HG02588 (cell line): ENCODE measurements around the gene AZGP1.
"Not testable (repeated sequence)": the region's sequence is repeated elsewhere in the genome, so short reads cannot be mapped to it uniquely, and the experiment has no call there.

Source experiments
- ATAC-seq: cut with Tn5 transposase; IDR thresholded peaks from one replicate; pipeline ENCODE4 v1.9.1; 2021; ENCODE audit warnings: mild to moderate bottlenecking, moderate library complexity; ENCODE audit not compliant: unreplicated experiment

AZGP1 gene

GRCh38 chr7:99975782-99976521, at the start of gene AZGP1:
TSS of gene AZGP1 (minus strand) at chr7:99976031. CDS start at chr7:99976020, 11 bp downstream.
- ATAC-seq: no peak

GRCh38 chr7:100024020-100024619, 48.3 kb upstream of the AZGP1 start:
- no peak for ATAC-seq

- ATAC-seq: no peak
Measured at GRCh38 chr7:100023526-100023925, 47.7 kb upstream of the AZGP1 start.

GRCh38 chr7:100022621-100023020, 46.8 kb upstream of the AZGP1 start:
- ATAC-seq: no peak

- no peak for ATAC-seq
Measured at GRCh38 chr7:100021297-100021696, 45.5 kb upstream of the AZGP1 start.

- no peak for ATAC-seq
Measured at GRCh38 chr7:100019908-100020307, 44.1 kb upstream of the AZGP1 start.

GRCh38 chr7:100017875-100018274, 42.0 kb upstream of the AZGP1 start:
- no peak for ATAC-seq

GRCh38 chr7:100017300-100017699, 41.5 kb upstream of the AZGP1 start:
- no peak for ATAC-seq

- no peak for ATAC-seq
Measured at GRCh38 chr7:100016215-100016901, 40.5 kb upstream of the AZGP1 start.

GRCh38 chr7:100015232-100016214, 39.7 kb upstream of the AZGP1 start, which contains the start of gene ZKSCAN1:
TSS of gene ZKSCAN1 (plus strand) at chr7:100015596. CDS start at chr7:100023507, 7,911 bp downstream.
- peak; percentile 94 for ATAC-seq

- no peak for ATAC-seq
Measured at GRCh38 chr7:100013328-100013676, 37.5 kb upstream of the AZGP1 start.

- ATAC-seq: not testable (repeated sequence)
Measured at GRCh38 chr7:100012385-100013327, 36.8 kb upstream of the AZGP1 start.

GRCh38 chr7:100011516-100011915, 35.7 kb upstream of the AZGP1 start:
- no peak for ATAC-seq

- no peak for ATAC-seq
Measured at GRCh38 chr7:100010901-100011300, 35.1 kb upstream of the AZGP1 start.

- not testable (repeated sequence) for ATAC-seq
Measured at GRCh38 chr7:100009952-100010351, 34.1 kb upstream of the AZGP1 start.

- no peak for ATAC-seq
Measured at GRCh38 chr7:100008525-100008924, 32.7 kb upstream of the AZGP1 start.

GRCh38 chr7:100007887-100008286, 32.1 kb upstream of the AZGP1 start:
- ATAC-seq: no peak

- no peak for ATAC-seq
Measured at GRCh38 chr7:100003711-100004661, 28.2 kb upstream of the AZGP1 start.

- no peak for ATAC-seq
Measured at GRCh38 chr7:100000239-100000638, 24.4 kb upstream of the AZGP1 start.
